Tibial artery (tissue), 4 donors: ENCODE measurements around the gene GPBP1.
"Not testable (repeated sequence)": the region's sequence is repeated elsewhere in the genome, so short reads cannot be mapped to it uniquely, and the experiment has no call there.

Source experiments
- DNase-seq, 2 donors: peaks; one replicate each; pipeline ENCODE4 v3.0.0-alpha.2; 2019
- H3K27ac ChIP-seq, 2 donors: fragments of 200-600 bp; sonication (generic) in 1 of 2; 1 replicate in 1 of 2; 2 replicates in 1 of 2; pipeline ENCODE4 v1.5.1; 2018 to 2019; ENCODE audit warnings: mild to moderate bottlenecking in 1 of 2
- H3K27me3 ChIP-seq, 2 donors: fragments of 200-600 bp; sonication (generic) in 1 of 2; one replicate each; pipeline versions ENCODE4 v1.5.1 to v1.6.0; 2016 to 2019
- H3K36me3 ChIP-seq, 3 donors: fragments of 200-600 bp; sonication (generic) in 2 of 3; one replicate each; pipeline ENCODE4 v1.5.1; 2016 to 2019; ENCODE audit warnings: mild to moderate bottlenecking in 2 of 3
- H3K4me1 ChIP-seq, 4 donors: fragments of 200-600 bp; sonication (generic) in 2 of 4; 1 replicate in 3 of 4; 2 replicates in 1 of 4; pipeline ENCODE4 v1.5.1; 2016 to 2019
- H3K4me3 ChIP-seq, 2 donors: fragments of 200-600 bp; sonication (generic) in 1 of 2; 1 replicate in 1 of 2; 2 replicates in 1 of 2; pipeline ENCODE4 v1.5.1; 2018 to 2019; ENCODE audit warnings: mild to moderate bottlenecking in 2 of 2
- H3K9me3 ChIP-seq, 3 donors: fragments of 200-600 bp; sonication (generic) in 1 of 3; one replicate each; pipeline ENCODE4 v1.5.1; 2016 to 2019
- CTCF ChIP-seq, 2 experiments: fragments of 200-600 bp in 1 of 2; fragments of 450-650 bp in 1 of 2; IDR thresholded peaks; one replicate each; pipeline ENCODE4 v1.5.1; 2017 to 2019; ENCODE audit warnings: antibody characterized with exemption in 2 of 2, mild to moderate bottlenecking in 1 of 2, moderate library complexity in 1 of 2
- intact Hi-C: fragments of 100-400 bp; cut with DNase I; formaldehyde crosslinking; loops from one replicate; pipeline ENCODE4 v1.15.0; 2023; ENCODE audit warnings: low total_unique reads

Gene GPBP1

GRCh38 chr5:57262541-57262940 is 88.7 kb downstream of the GPBP1 start:
- intact Hi-C loops = no loop called here

GRCh38 chr5:57267805-57268204 is 93.9 kb downstream of the GPBP1 start:
- H3K27me3 ChIP-seq = no peaks in the 10 kb centered on the region
- no peak for TF ChIP-seq CTCF (IDR thresholded peaks at IDR 0.05)
- H3K4me3 ChIP-seq = no peak overlapping the region
- DNase-seq = no peak
- H3K36me3 ChIP-seq = peaks cover 0 to 14% (median 9%) of the 10 kb centered on the region in 3 donors
- H3K27ac ChIP-seq = no peak overlapping the region
- intact Hi-C loops = no loop called here
- H3K4me1 ChIP-seq = no peaks in the 10 kb centered on the region
- H3K9me3 ChIP-seq = no peaks in the 10 kb centered on the region

More at GRCh38 chr5:57262541-57262940, 88.7 kb downstream of the GPBP1 start:
- Histone ChIP-seq H3K4me1 (peaks cover 0 to 13% (median 2%) of the 10 kb centered on the region in 4 donors), H3K27me3 (no peaks in the 10 kb centered on the region), H3K27ac (no peak overlapping the region), H3K36me3 (peaks cover 18 to 36% (median 34%) of the 10 kb centered on the region in 3 donors), H3K9me3 (no peaks in the 10 kb centered on the region), H3K4me3 (no peak overlapping the region)
- TF ChIP-seq CTCF (IDR thresholded peaks at IDR 0.05) = no peak
- DNase-seq = no peak

GRCh38 chr5:57276353-57276752 is 102.5 kb downstream of the GPBP1 start:
- no peak overlapping the region for H3K27ac ChIP-seq
- intact Hi-C loops = no loop called here
- no peak for TF ChIP-seq CTCF (IDR thresholded peaks at IDR 0.05)

GRCh38 chr5:57277085-57277484 is 103.2 kb downstream of the GPBP1 start:
- H3K9me3 ChIP-seq = no peaks in the 10 kb centered on the region
- no peaks in the 10 kb centered on the region for H3K27me3 ChIP-seq
- no peak for TF ChIP-seq CTCF (IDR thresholded peaks at IDR 0.05)
- intact Hi-C loops = no loop called here
- no peak overlapping the region for H3K4me3 ChIP-seq
- no peak overlapping the region for H3K27ac ChIP-seq
- H3K4me1 ChIP-seq = no peaks in the 10 kb centered on the region
- no peaks in the 10 kb centered on the region for H3K36me3 ChIP-seq
- no peak for DNase-seq

More at GRCh38 chr5:57276353-57276752, 102.5 kb downstream of the GPBP1 start:
- no peak for DNase-seq
- Histone ChIP-seq H3K9me3 (no peaks in the 10 kb centered on the region), H3K4me3 (no peak overlapping the region), H3K36me3 (no peaks in the 10 kb centered on the region), H3K4me1 (no peaks in the 10 kb centered on the region), H3K27me3 (no peaks in the 10 kb centered on the region)

- H3K4me3 ChIP-seq = no peak overlapping the region
- H3K4me1 ChIP-seq = no peaks in the 10 kb centered on the region
- no peaks in the 10 kb centered on the region for H3K27me3 ChIP-seq
- peaks cover 0 to 11% (median 0%) of the 10 kb centered on the region in 3 donors for H3K9me3 ChIP-seq
- no peak overlapping the region for H3K27ac ChIP-seq
- no peaks in the 10 kb centered on the region for H3K36me3 ChIP-seq
- intact Hi-C loops = no loop called here
- DNase-seq = no peak
- TF ChIP-seq CTCF (IDR thresholded peaks at IDR 0.05) = no peak
Observed at GRCh38 chr5:57280853-57281252, 107.0 kb downstream of the GPBP1 start.

GRCh38 chr5:57285084-57285483 is 111.2 kb downstream of the GPBP1 start:
- H3K4me3 ChIP-seq, intact Hi-C loops, H3K27me3 ChIP-seq, H3K36me3 ChIP-seq, H3K4me1 ChIP-seq, DNase-seq, H3K27ac ChIP-seq: not testable (repeated sequence)
- H3K9me3 ChIP-seq = peaks cover 0 to 11% (median 0%) of the 10 kb centered on the region in 3 donors
